HepG2 (cell line): Measurements from ENCODE around the gene TIGAR. TPM values are rescaled to one million over a fixed set of nuclear protein-coding genes. Genes with fewer than 3 reads are reported as not detected.
A peak's percentile ranks its signal among the peaks of the same experiment; 100 is the strongest.

Experiments used
- ATAC-seq: fragments of 200-7000 bp; cut with Tn5 transposase; 3 replicates; pipeline ENCODE4 v1.9.1; 2020; ENCODE audit warnings: mild to moderate bottlenecking, moderate library complexity
- BruUV-seq: library from RNA; stranded (reverse); fragments of 400-500 nt; replicated peaks from 2 replicates; lab custom pipeline; 2021; lab: Mats Ljungman, UMichigan
- CTCF ChIA-PET: fragments of 300-600 bp; formaldehyde crosslinking; extraction: SDS; loops from one replicate; lab custom pipeline; 2021; ENCODE audit warnings: low total read pairs, inconsistent platforms, low intra/inter-chr PET ratio; lab: Yijun Ruan, JAX
- POLR2A ChIA-PET: fragments of 350-600 bp; sonication (Branson Sonifier 250); formaldehyde crosslinking; loops from one replicate; lab custom pipeline; 2020; ENCODE audit warnings: antibody characterized with exemption, inconsistent platforms; lab: Yijun Ruan, JAX
- DNase-seq: peaks from one replicate; pipeline ENCODE4 v3.0.0-alpha.2; 2015; ENCODE audit warnings: low spot score
- FAIRE-seq: peaks from 3 replicates; lab custom pipeline; 2011; peaks lifted over from hg19 to GRCh38; lab: Jason Lieb, UNC
- H2AFZ ChIP-seq: one replicate; pipeline ENCODE4 v1.6.1; 2011; ENCODE audit warnings: low read length, inconsistent platforms
- H3K27ac ChIP-seq: fragments of 300-600 bp; 3 replicates; pipeline ENCODE4 v1.8.0; 2011; ENCODE audit warnings: mixed run types, mild to moderate bottlenecking, mixed read lengths, low read length, inconsistent platforms; ENCODE audit not compliant: insufficient read depth; ENCODE audit errors: extremely low read length
- H3K27me3 ChIP-seq, 2 experiments: fragments of 200-600 bp in 1 of 2; 2 replicates in 1 of 2; 3 replicates in 1 of 2; pipeline versions ENCODE4 v1.6.0 to v1.8.0; 2011; ENCODE audit warnings: low read length in 2 of 2, mild to moderate bottlenecking in 2 of 2, moderate library complexity in 2 of 2, inconsistent platforms in 1 of 2; ENCODE audit not compliant: insufficient read depth in 2 of 2, control insufficient read depth in 1 of 2
- H3K36me3 ChIP-seq, 2 experiments: fragments of 200-600 bp in 1 of 2; replicated peaks in 1 of 2; 2 replicates in 1 of 2; 3 replicates in 1 of 2; pipeline versions ENCODE4 v1.5.1 to v1.8.0; 2011; ENCODE audit warnings: low read length in 2 of 2, inconsistent platforms in 1 of 2; ENCODE audit not compliant: insufficient read depth in 2 of 2, control insufficient read depth in 1 of 2
- H3K4me1 ChIP-seq: 2 replicates; pipeline ENCODE4 v1.5.1; 2012; ENCODE audit warnings: low read length, inconsistent platforms; ENCODE audit not compliant: insufficient read depth
- H3K4me2 ChIP-seq: 2 replicates; pipeline ENCODE4 v1.6.0; 2011; ENCODE audit warnings: low read depth, low read length, inconsistent platforms
- H3K4me3 ChIP-seq, 3 experiments: fragments of 200-600 bp in 1 of 3; sonication (generic), shearing (Covaris generic) in 1 of 3; replicated peaks in 1 of 3; 2 replicates each; pipeline ENCODE4 v1.5.1; 2011 to 2016; ENCODE audit warnings: low read length in 3 of 3, inconsistent platforms in 2 of 3, low read depth in 2 of 3, mild to moderate bottlenecking in 2 of 3, control low read depth in 1 of 3, mixed read lengths in 1 of 3; ENCODE audit not compliant: insufficient read depth in 1 of 3
- H3K79me2 ChIP-seq: one replicate; pipeline ENCODE4 v1.6.1; 2011; ENCODE audit warnings: low read length, inconsistent platforms; ENCODE audit not compliant: insufficient read depth
- H3K9ac ChIP-seq: 2 replicates; pipeline ENCODE4 v1.6.0; 2011; ENCODE audit warnings: mild to moderate bottlenecking, low read depth, low read length, inconsistent platforms; ENCODE audit not compliant: insufficient read depth
- H3K9me3 ChIP-seq: 2 replicates; pipeline ENCODE4 v1.5.1; 2012; ENCODE audit warnings: mild to moderate bottlenecking, low read length
- H4K20me1 ChIP-seq: 2 replicates; pipeline ENCODE4 v1.6.0; 2011; ENCODE audit warnings: inconsistent platforms, mild to moderate bottlenecking, low read length, moderate library complexity; ENCODE audit not compliant: insufficient read depth
- BRD4 ChIP-seq: sonication (generic); formaldehyde crosslinking; IDR thresholded peaks from 2 replicates; pipeline ENCODE4 v1.4.0; 2020; ENCODE audit warnings: missing genetic modification reagents
- EP300 ChIP-seq, 3 experiments: sonication (generic) in 1 of 3; formaldehyde crosslinking in 1 of 3; IDR thresholded peaks; 2 replicates each; pipeline versions ENCODE4 v1.5.1 to v1.6.1; 2011 to 2020; ENCODE audit warnings: low read depth in 2 of 3, low read length in 2 of 3, borderline replicate concordance in 1 of 3, improper control_type of control experiment in 1 of 3, mild to moderate bottlenecking in 1 of 3, missing genetic modification reagents in 1 of 3, moderate library complexity in 1 of 3
- FOXA1 ChIP-seq, 2 experiments: fragments of 450-650 bp in 1 of 2; sonication (generic) in 1 of 2; formaldehyde crosslinking in 1 of 2; IDR thresholded peaks; 2 replicates each; pipeline versions ENCODE4 v1.4.0 to v1.6.1; 2016 to 2020; ENCODE audit warnings: missing genetic modification reagents in 1 of 2
- FOXP4 ChIP-seq: sonication (generic); formaldehyde crosslinking; IDR thresholded peaks from 2 replicates; pipeline ENCODE4 v1.4.0; 2020; ENCODE audit warnings: missing genetic modification reagents
- HNF1B ChIP-seq: sonication (generic); formaldehyde crosslinking; IDR thresholded peaks from 2 replicates; pipeline ENCODE4 v1.5.1; 2020; ENCODE audit warnings: mild to moderate bottlenecking, moderate library complexity, missing genetic modification reagents
- HNF4A ChIP-seq: sonication (generic); formaldehyde crosslinking; IDR thresholded peaks from 2 replicates; pipeline ENCODE4 v1.4.0; 2020; ENCODE audit warnings: missing genetic modification reagents
- HNF4G ChIP-seq, 2 experiments: sonication (generic) in 1 of 2; formaldehyde crosslinking in 1 of 2; IDR thresholded peaks; 2 replicates each; pipeline versions ENCODE4 v1.4.0 to v1.6.1; 2011 to 2020; ENCODE audit warnings: borderline replicate concordance in 2 of 2, low read depth in 2 of 2, mild to moderate bottlenecking in 2 of 2, low read length in 1 of 2, missing genetic modification reagents in 1 of 2, moderate library complexity in 1 of 2
- LCORL ChIP-seq, 2 experiments: fragments of 450-650 bp in 1 of 2; sonication (generic) in 1 of 2; formaldehyde crosslinking in 1 of 2; IDR thresholded peaks; 2 replicates each; pipeline versions ENCODE4 v1.5.0 to v1.6.1; 2017 to 2020; ENCODE audit warnings: antibody characterized with exemption in 1 of 2, missing genetic modification reagents in 1 of 2
- POLR2AphosphoS5 ChIP-seq: IDR thresholded peaks from 2 replicates; pipeline ENCODE4 v1.6.1; 2012; ENCODE audit warnings: low read depth, low read length
- RBFOX2 ChIP-seq: fragments of 200-400 bp; formaldehyde crosslinking; IDR thresholded peaks from 2 replicates; pipeline ENCODE4 v1.6.1; 2017; ENCODE audit warnings: low read depth, mild to moderate bottlenecking, low read length
- RORA ChIP-seq: sonication (generic); formaldehyde crosslinking; IDR thresholded peaks from 2 replicates; pipeline ENCODE4 v1.5.0; 2020; ENCODE audit warnings: mild to moderate bottlenecking, missing genetic modification reagents, moderate library complexity
- SRF ChIP-seq: IDR thresholded peaks from 2 replicates; pipeline ENCODE4 v1.6.1; 2011; ENCODE audit warnings: mild to moderate bottlenecking, low read depth, low read length, moderate library complexity
- ZFP36 ChIP-seq: fragments of 150-350 bp; IDR thresholded peaks from 2 replicates; pipeline ENCODE4 v1.6.1; 2018; ENCODE audit warnings: borderline replicate concordance, low read length, low read depth; ENCODE audit not compliant: partially characterized antibody
- ZNF264 ChIP-seq: sonication (generic); formaldehyde crosslinking; IDR thresholded peaks from 2 replicates; pipeline ENCODE4 v1.4.0; 2020; ENCODE audit warnings: missing genetic modification reagents
- ZNF329 ChIP-seq: sonication (generic); formaldehyde crosslinking; IDR thresholded peaks from 2 replicates; pipeline ENCODE4 v1.9.0; 2021; ENCODE audit warnings: low read depth, mild to moderate bottlenecking, missing genetic modification reagents
- ZNF574 ChIP-seq: sonication (generic); formaldehyde crosslinking; IDR thresholded peaks from 2 replicates; pipeline ENCODE4 v1.4.0; 2020; ENCODE audit warnings: missing genetic modification reagents
- WGBS: methylation state at CpG from one replicate; pipeline ENCODE4 v1.1.6; 2017; ENCODE audit warnings: low lambda C conversion rate; 5-methylcytosine and 5-hydroxymethylcytosine counted together
- in situ Hi-C: cut with HindIII; loops from 2 replicates; pipeline ENCODE4 v1.10.0; 2017; ENCODE audit warnings: low pct_unique_long_range_greater_than_20kb; ENCODE audit not compliant: extremely low pct_ligation_motif_present
- intact Hi-C: fragments of 100-400 bp; cut with micrococcal nuclease; formaldehyde crosslinking; loops from one replicate; pipeline ENCODE4 v1.10.0; 2022; ENCODE audit not compliant: unreplicated experiment
- polyA plus RNA-seq, 8 experiments: library from polyadenylated mRNA; depleted of rRNA in 3 of 8; stranded (reverse) in 7 of 8; unstranded in 1 of 8; fragments of >200 nt; fragmentation: Illumina TruSeq in 4 of 8; extraction: Trizol in 4 of 8; gene quantifications; 2 replicates each; pipeline versions ENCODE4 v1.2.1 to v1.2.3, GENCODE V29; 2011 to 2016; ENCODE audit warnings: low read depth in 4 of 8, missing spikeins in 1 of 8, mixed read lengths in 1 of 8; ENCODE audit not compliant: insufficient read depth in 1 of 8
- total RNA-seq, 5 experiments: library from RNA; depleted of rRNA; stranded (reverse); fragments of >200 nt; fragmentation: Illumina TruSeq; extraction: Trizol; gene quantifications; 2 replicates each; pipeline ENCODE4 v1.2.3, GENCODE V29; 2016; ENCODE audit warnings: low read depth in 1 of 5

Gene TIGAR
- total and polyA plus RNA-seq, 2 of the 13 experiments (the other 11 are each of a cell fraction or from before 2014, with no cell fraction given): 2.6 to 21.8 TPM

- Histone ChIP-seq H3K79me2 (no peaks in the 10 kb centered on the region), H3K27me3 (peaks cover 0 to 20% of the 10 kb centered on the region in 2 experiments; a peak in 3 of 5 replicates), H3K27ac (peak overlapping the region; percentile 55), H3K4me2 (peak overlapping the region; percentile 91), H3K9ac (0 out of 2 replicates have a peak overlapping the region, but pooled peaks have one; percentile 7), H2AFZ (peak overlapping the region; percentile 74), H3K36me3 (no peaks in the 10 kb centered on the region), H4K20me1 (no peaks in the 10 kb centered on the region), H3K4me1 (peaks cover 46% of the 10 kb centered on the region), H3K4me3 (peak overlapping the region; percentile 3 to 55 (median 45)), H3K9me3 (no peaks in the 10 kb centered on the region)
- POLR2A ChIA-PET: no interaction called here
- BruUV-seq: no TSS peak
- intact Hi-C loops: no loop called here
- peak; percentile 72 for FAIRE-seq
- peak; percentile 51 for ATAC-seq
- in situ Hi-C loops: loop anchor here (10.0 kb wide), 2 partner anchors 112 to 232 kb away; partner anchors contain the start of gene RAD51AP1
- 2% methylated on average over 8 of the region's 8 CpGs for WGBS
- CTCF ChIA-PET: no interaction called here
- peak; percentile 31 for DNase-seq
- peak; percentile 46; the same call in 1 of the 2 replicates for TF ChIP-seq RBFOX2
- TF ChIP-seq EP300 (IDR thresholded peaks at IDR 0.05; ENCODE audit: low read depth in 2 of 2, low read length in 2 of 2): peak in 1 of 2 experiments; percentile 56; a peak in 2 of 4 replicates
- TF ChIP-seq EP300 (CRISPR knock-in tag; IDR thresholded peaks at IDR 0.05; ENCODE audit: borderline replicate concordance): no peak
- no peak for TF ChIP-seq FOXA1 (IDR thresholded peaks at IDR 0.05)
- peak; percentile 53; the same call in 1 of the 2 replicates for TF ChIP-seq FOXA1 (CRISPR knock-in tag; IDR thresholded peaks at IDR 0.05)
- TF ChIP-seq SRF: 0 out of 2 replicates have a peak, but pooled peaks have one; percentile 20
- TF ChIP-seq FOXP4 (CRISPR knock-in tag): peak; percentile 33; the same call in 1 of the 2 replicates
- peak; percentile 40; the same call in 1 of the 2 replicates for TF ChIP-seq POLR2AphosphoS5
- TF ChIP-seq ZNF574 (CRISPR knock-in tag): peak; percentile 18; the same call in 1 of the 2 replicates
- TF ChIP-seq LCORL (IDR thresholded peaks at IDR 0.05): no peak
- 0 out of 2 replicates have a peak, but pooled peaks have one; percentile 11 for TF ChIP-seq LCORL (CRISPR knock-in tag; IDR thresholded peaks at IDR 0.05)
- TF ChIP-seq BRD4: no peak
- no peak for TF ChIP-seq HNF1B (CRISPR knock-in tag)
- TF ChIP-seq HNF4A (CRISPR knock-in tag): peak; percentile 54
- TF ChIP-seq ZNF264 (CRISPR knock-in tag): 0 out of 2 replicates have a peak, but pooled peaks have one; percentile 32
- TF ChIP-seq HNF4G (IDR thresholded peaks at IDR 0.05; ENCODE audit: borderline replicate concordance, low read depth, low read length): peak; percentile 57; the same call in 1 of the 2 replicates
- TF ChIP-seq HNF4G (CRISPR knock-in tag; IDR thresholded peaks at IDR 0.05; ENCODE audit: borderline replicate concordance, low read depth): no peak
- TF ChIP-seq ZFP36: no peak
- TF ChIP-seq RORA (CRISPR knock-in tag): no peak
- TF ChIP-seq ZNF329 (CRISPR knock-in tag): 0 out of 2 replicates have a peak, but pooled peaks have one; percentile 25
These were observed 18.1 kb upstream of the TIGAR start for GRCh38 chr12:4302881-4303280.
